OCI-LY1 (cell line): Measurements from ENCODE around the gene ANKRD13C.

ENCODE experiments used
- CTCF ChIP-seq: fragments of 200-600 bp; sonication (generic), shearing (Covaris generic); IDR thresholded peaks from 2 replicates; pipeline ENCODE4 v1.5.1; 2017; ENCODE audit warnings: mild to moderate bottlenecking, antibody characterized with exemption, low read length, moderate library complexity, mixed read lengths
- EZH2 ChIP-seq: fragments of 200-600 bp; sonication (generic), shearing (Covaris generic); IDR thresholded peaks from 2 replicates; pipeline ENCODE4 v1.8.0; 2017; ENCODE audit warnings: borderline replicate concordance, mixed run types, mild to moderate bottlenecking, antibody characterized with exemption, low read length, moderate library complexity, mixed read lengths

GRCh38 chr1:70331962-70332361 is 22.6 kb downstream of the ANKRD13C start:
- TF ChIP-seq CTCF (no peak), EZH2 (no peak)
